ENCODE results near the gene KAZN. TPM values are rescaled to one million over a fixed set of nuclear protein-coding genes. Genes with fewer than 3 reads are reported as not detected.
A peak's percentile ranks its signal among the peaks of the same experiment; 100 is the strongest.

The KAZN gene
- total and polyA plus RNA-seq, 2 of the 8 experiments (the other 6 are each of a cell fraction or from before 2014, with no cell fraction given), result 3.7 to 11.8 TPM

DNA sequence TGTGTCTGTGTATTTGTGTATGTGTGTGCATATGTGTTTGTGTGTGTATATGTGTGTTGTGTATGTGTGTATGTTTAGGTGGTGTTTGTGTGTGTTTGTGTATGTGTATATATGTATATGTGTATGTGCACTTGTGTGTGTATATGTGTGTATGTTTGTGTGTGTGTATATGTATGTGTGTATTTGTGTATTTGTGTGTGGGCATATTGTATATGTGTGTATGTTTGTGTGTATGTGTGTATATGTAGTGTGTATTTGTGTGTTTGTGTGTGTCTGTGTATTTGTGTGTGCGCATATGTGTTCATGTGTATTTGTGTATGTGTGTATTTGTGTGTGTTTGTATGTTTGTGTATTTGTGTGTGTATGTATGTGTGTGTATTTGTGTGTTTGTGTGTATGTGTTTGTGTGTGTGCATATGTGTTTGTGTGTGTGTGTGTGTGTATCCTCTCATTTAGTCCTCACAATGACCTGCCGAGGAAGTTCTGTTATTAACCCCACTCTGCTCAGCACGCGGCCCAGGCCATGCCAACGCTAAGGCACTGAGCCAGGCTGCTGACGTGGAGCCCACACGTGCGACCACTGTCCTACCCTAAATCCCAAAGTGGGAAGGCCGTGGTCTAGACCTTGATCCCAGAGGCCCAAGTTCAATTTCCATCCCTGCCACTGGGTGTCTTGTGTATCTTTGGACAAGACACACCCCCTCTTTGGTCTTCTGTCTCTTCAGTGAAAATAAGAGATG is 511.8 kb downstream of the KAZN start:
- Histone ChIP-seq H3K14ac (ENCODE audit: insufficient read length) (no peak overlapping the region), H3K27ac (ENCODE audit: low read depth, low read length) (no peak overlapping the region), H4K5ac (ENCODE audit: insufficient read length, low read depth, low read length) (no peak overlapping the region), H2BK12ac (ENCODE audit: low read depth, low read length) (no peak overlapping the region), H2BK120ac (replicated peaks; ENCODE audit: low read depth, low read length) (no peak overlapping the region), H3K36me3 (ENCODE audit: control insufficient read depth in 2 of 4, insufficient read depth in 4 of 4, low read length in 3 of 4) (peaks cover 0 to 3% (median 0%) of the 10 kb centered on the region in 4 experiments; a peak in 1 of 8 replicates), H2AFZ (ENCODE audit: low read length) (no peak overlapping the region), H3K23ac (ENCODE audit: insufficient read length) (no peak overlapping the region), H2AK5ac (ENCODE audit: low read depth, low read length) (no peak overlapping the region), H4K8ac (ENCODE audit: extremely low read depth, insufficient read depth, low read length) (no peak overlapping the region), H3K79me2 (ENCODE audit: control insufficient read depth in 1 of 2, insufficient read depth in 2 of 2, low read length in 2 of 2) (no peaks in the 10 kb centered on the region), H3K4me2 (ENCODE audit: insufficient read depth in 1 of 2, low read depth in 2 of 2, low read length in 2 of 2) (no peak overlapping the region), H3K9me3 (ENCODE audit: insufficient read depth in 2 of 2, low read depth in 1 of 2, low read length in 1 of 2) (no peaks in the 10 kb centered on the region), H3K18ac (ENCODE audit: extremely low read depth, low read length) (no peak overlapping the region), H4K20me1 (replicated peaks in 1 of 2; ENCODE audit: control insufficient read depth in 1 of 2, insufficient read depth in 2 of 2, low read length in 2 of 2) (peaks cover 0 to 2% of the 10 kb centered on the region in 2 experiments), H3K79me1 (ENCODE audit: low read depth, low read length) (no peaks in the 10 kb centered on the region), H3K27me3 (replicated peaks in 1 of 4; ENCODE audit: control insufficient read depth in 3 of 4, extremely low read depth in 1 of 4, insufficient read depth in 3 of 4, low read length in 3 of 4) (no peaks in the 10 kb centered on the region; a peak in 1 of 7 replicates), H3K4ac (replicated peaks; ENCODE audit: insufficient read length, low read depth, low read length) (no peak overlapping the region), H3K56ac (replicated peaks; ENCODE audit: insufficient read length, low read depth, low read length) (peak overlapping the region; percentile 84), H4K91ac (replicated peaks; ENCODE audit: insufficient read length, low read length) (peak overlapping the region; percentile 22), H3K4me1 (replicated peaks in 1 of 4; ENCODE audit: control insufficient read depth in 3 of 4, insufficient read depth in 4 of 4, low read length in 3 of 4) (peaks cover 14 to 32% (median 16%) of the 10 kb centered on the region in 4 experiments), H3K4me3 (ENCODE audit: extremely low read depth in 1 of 4, insufficient read depth in 2 of 4, low read depth in 3 of 4, low read length in 4 of 4) (no peak overlapping the region), H3K23me2 (ENCODE audit: low read depth, low read length) (peaks cover 9% of the 10 kb centered on the region; the same call in 1 of the 2 replicates), H2BK5ac (ENCODE audit: low read depth, low read length) (no peak overlapping the region), H2BK20ac (ENCODE audit: low read length) (no peak overlapping the region), H3K9ac (replicated peaks in 1 of 4; ENCODE audit: extremely low read depth in 1 of 4, low read depth in 3 of 4, low read length in 3 of 4) (no peak overlapping the region), H2BK15ac (ENCODE audit: low read length) (peak overlapping the region; percentile 40; the same call in 1 of the 2 replicates)
- FAIRE-seq (no peak), DNase-seq (ENCODE audit: low read depth in 1 of 2, low spot score in 2 of 2) (no peak)
- 84% methylated on average over 9 of the region's 9 CpGs; no CpG with 5 or more reads in 1 of the 2 experiments for WGBS, 2 experiments (ENCODE audit: extremely low coverage in 1 of 2, insufficient coverage in 1 of 2, insufficient read length in 1 of 2, insufficient replicate concordance in 2 of 2, low coverage in 1 of 2, low lambda C conversion rate in 2 of 2, missing lambda C conversion rate in 1 of 2)
- ChIA-PET CTCF (ENCODE audit: partially characterized antibody) (interaction anchor here (0.6 to 2.9 kb wide), 20 partner anchors 11 to 306 kb away, joined by 3 to 24 read pairs (median 4); partner anchors contain the start of gene TMEM51), POLR2A (ENCODE audit: partially characterized antibody) (interaction anchor here (1.1 kb wide), 1 partner anchor 138 kb away, joined by 3 read pairs; no protein-coding TSS in a partner anchor)
- no peak for TF ChIP-seq TAF1 (IDR thresholded peaks at IDR 0.05; ENCODE audit: low read depth, low read length)
- TF ChIP-seq SRF (IDR thresholded peaks at IDR 0.05; ENCODE audit: low read depth, low read length), result no peak
- TF ChIP-seq CEBPB (IDR thresholded peaks at IDR 0.05; ENCODE audit: low read depth, low read length), result no peak
- no peak for TF ChIP-seq SUZ12 (IDR thresholded peaks at IDR 0.05; ENCODE audit: low read length)
- no peak for TF ChIP-seq MAFK (IDR thresholded peaks at IDR 0.05; ENCODE audit: low read depth, low read length)
- TF ChIP-seq KDM4A (IDR thresholded peaks at IDR 0.05; ENCODE audit: low read depth, low read length, severe bottlenecking), result no peak
